Panc1 (cell line): Measurements from ENCODE around the gene APOA5.

ENCODE experiments used
- CTCF ChIP-seq: fragments of 450-650 bp; IDR thresholded peaks from 2 replicates; pipeline ENCODE4 v1.5.1; 2017; ENCODE audit warnings: mild to moderate bottlenecking
- POLR2AphosphoS5 ChIP-seq: IDR thresholded peaks from 2 replicates; pipeline ENCODE4 v1.6.1; 2012; ENCODE audit warnings: mild to moderate bottlenecking, low read depth, low read length, moderate library complexity
- REST ChIP-seq, 2 experiments: IDR thresholded peaks; 2 replicates each; pipeline ENCODE4 v1.6.1; 2011 to 2012; ENCODE audit warnings: low read depth in 2 of 2, control low read depth in 1 of 2, low read length in 1 of 2, mild to moderate bottlenecking in 1 of 2, moderate library complexity in 1 of 2; ENCODE audit not compliant: insufficient read depth in 1 of 2
- TCF7L2 ChIP-seq: IDR thresholded peaks from 2 replicates; pipeline ENCODE4 v1.6.1; 2011; ENCODE audit warnings: mild to moderate bottlenecking, low read depth, low read length, inconsistent platforms

GRCh38 chr11:116840746-116841296 is 49.1 kb upstream of the APOA5 start:
- no peak for TF ChIP-seq CTCF
- TF ChIP-seq POLR2AphosphoS5, result no peak
- TF ChIP-seq TCF7L2, result no peak
- TF ChIP-seq REST (IDR thresholded peaks at IDR 0.05; ENCODE audit: insufficient read depth in 1 of 2, low read depth in 2 of 2, low read length in 1 of 2), result no peak
